HG03432 (cell line): ENCODE data around the gene BNIP3.

ENCODE experiments used
- ATAC-seq: cut with Tn5 transposase; IDR thresholded peaks from one replicate; pipeline ENCODE4 v1.9.1; 2021; ENCODE audit warnings: mild to moderate bottlenecking, moderate library complexity; ENCODE audit not compliant: unreplicated experiment

BNIP3 gene

DNA sequence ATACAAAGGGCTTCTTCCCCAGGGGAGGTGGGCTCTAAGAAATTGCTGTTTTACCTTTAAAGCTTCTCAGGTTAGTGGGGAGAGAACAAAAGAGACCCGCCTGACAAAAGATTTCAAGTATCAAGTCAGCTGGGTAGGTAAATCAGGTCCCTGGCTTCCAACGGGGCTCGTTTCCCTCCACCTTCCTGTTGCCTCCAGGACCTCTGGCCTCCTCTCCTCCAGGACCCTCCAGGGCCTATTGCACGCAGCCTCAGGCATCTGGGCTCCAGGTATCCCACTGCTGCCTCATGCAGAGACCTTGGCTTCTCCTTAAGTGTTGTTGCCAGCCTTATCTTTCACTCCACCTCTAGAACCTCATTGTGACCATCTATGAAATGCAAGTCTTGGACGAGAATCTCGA lies 2.9 kb downstream of the BNIP3 start:
- ATAC-seq: no peak

DNA sequence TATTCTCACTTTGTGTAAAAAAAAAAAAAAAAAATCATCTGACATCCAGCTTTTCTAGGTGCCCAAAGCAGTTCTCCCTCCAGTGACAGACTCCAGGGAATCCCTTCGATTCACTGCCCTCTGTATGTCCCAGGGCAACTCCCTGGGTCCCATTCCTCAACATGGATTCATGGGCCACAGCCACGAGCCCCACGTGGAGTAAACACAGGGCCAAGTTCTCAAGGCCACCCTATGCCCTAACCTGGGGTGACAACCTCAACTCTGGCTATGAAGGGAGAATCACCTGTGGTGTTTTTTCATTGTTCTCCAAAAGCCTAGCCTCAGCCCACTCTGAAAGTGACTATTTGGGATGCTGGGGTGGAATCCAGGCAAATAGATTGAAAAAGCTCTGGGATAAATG lies 3.4 kb downstream of the BNIP3 start:
- no peak for ATAC-seq

DNA sequence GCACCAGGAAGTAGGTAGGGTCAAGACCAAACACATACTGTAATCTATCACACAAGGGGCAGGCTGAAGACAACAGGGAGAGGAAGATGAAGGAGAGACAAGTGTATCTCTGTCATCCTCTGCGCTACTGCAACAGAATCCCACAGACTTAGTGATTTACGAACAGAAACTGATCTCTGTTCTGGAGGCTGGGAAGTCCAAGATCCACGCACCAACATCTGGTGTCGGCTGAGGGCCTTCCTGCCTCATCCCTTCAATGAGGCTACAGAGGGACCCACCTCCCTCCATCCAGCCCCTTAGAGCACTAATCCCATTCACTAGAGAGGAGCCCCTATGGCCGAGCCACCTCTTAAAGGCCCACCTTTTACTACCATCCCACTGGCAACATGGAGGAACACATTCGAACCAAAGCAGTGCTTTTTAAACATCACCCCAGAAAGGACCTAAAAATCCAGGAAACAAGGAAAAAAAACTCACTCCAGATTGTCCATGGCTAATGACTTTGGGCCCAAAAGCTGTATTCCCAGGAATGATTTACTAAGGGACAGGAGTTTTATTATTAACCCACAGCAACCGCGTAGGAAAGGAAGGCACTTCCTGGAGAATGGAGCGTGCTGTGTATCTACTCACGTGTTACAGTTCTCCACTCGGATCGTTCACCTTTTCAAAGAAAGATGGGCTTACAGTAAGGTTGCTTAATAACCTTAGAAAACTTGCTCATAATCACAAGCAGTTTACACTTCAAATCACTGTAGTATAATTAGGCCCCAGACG lies 4.2 kb downstream of the BNIP3 start:
- ATAC-seq: no peak

DNA sequence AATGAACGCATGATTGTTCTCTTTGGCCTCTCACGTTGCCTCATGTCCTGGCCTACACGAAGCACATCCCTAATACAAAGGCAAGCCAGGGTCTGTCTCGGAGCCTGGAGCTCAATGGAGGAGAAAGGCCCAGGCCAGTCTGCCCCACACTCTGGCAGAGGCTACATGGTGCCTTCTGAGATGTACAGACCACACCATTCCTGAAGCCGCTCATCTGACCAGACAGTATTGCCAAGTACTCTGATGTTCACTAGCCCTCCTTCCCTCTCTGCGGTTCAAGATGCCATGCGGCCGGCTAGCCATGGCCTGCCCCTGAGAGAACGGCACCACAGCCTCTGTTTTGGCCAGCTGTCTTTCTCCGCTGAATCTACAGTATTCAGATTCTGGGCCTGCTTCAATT lies 5.9 kb downstream of the BNIP3 start:
- ATAC-seq: no peak

DNA sequence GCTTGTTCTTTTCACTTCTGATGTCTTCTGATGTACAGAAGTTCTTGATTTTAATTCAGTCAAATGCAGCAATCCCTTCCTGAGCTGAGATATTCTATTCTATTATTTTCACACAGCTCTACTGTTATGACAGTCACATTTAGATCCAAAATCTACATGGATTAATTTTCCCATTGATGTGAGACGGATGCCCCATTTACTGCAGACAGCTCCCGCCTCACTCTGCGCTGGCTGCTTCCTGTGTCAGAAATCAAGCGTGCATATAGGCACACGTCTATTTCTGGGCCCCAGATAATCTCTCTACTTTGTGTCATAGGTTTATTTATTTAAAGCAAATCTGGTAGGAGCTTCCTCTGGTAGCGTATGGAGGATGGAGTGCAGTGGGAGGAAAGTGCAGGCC lies 6.7 kb downstream of the BNIP3 start:
- ATAC-seq: no peak

DNA sequence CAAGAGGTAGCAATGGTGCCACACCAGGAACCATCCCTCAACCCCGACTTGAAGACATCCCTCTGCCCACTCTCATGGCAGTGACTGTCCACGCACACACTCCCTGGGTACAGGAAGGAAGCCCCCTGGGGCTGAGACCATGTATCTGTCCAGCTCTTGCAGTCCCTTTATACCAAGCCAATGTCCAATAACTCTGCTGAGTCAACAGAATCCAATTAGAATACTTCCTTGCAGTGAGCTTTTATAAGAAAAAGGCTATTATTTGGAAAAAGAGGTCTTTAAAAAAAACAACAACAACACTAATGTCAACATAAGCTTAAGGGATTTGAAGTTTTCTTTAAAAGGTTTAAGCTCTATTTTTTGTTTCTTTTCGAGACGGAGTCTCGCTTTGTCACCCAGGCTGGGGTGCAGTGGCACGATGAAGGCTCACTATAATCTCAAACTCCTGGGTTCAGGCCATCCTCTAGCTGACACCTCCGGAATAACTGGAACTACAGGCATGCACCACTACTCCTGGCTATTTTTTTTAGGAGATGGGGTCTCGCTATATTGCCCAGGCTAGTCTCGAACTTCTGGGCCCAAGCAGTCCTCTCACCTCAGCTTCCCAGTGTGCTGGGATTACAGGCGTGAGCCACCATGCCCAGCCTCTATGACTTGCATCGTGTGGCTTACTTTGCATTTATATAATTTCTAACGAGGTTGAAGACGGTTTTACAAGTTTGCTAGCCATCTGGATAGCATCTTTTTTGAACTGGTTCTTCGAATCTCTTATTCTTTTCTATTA lies 7.5 kb downstream of the BNIP3 start:
- ATAC-seq: no peak

DNA sequence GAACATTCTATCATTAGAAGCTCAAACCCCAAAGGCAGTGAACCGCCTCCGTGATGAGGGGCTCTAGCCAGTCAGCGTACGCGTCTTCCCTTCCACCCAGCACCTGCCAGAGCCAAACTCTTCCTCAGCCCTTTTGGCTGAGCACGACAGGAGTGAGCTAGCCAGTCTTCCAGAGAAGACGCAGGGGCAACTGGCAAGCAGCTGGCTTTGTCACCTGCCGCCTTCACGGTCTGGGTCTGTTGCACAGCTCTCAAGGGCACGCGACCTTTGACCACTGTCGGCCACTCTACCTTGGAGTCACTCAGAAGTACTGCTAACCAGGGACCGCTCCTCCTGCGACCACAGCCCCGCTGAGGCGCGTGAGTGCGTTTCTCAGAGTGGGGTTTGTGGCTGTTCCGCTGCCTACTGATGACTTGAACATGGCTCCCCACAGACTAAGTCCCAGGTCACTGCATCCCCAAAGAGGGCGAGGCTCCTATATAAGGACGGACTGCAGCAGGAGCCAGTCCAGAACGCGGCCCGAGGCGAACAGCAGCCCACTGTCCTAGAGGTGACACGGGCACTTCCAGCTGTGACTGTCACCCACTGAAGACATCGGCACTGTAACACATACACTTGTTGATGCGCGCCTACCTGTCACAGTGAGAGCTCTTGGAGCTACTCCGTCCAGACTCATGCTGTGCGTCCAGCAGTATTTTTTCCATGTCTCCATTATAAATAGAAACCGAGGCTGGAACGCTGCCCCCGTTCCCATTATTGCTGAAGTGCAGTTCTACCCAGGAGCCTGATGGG lies 8.4 kb downstream of the BNIP3 start:
- ATAC-seq: no peak

DNA sequence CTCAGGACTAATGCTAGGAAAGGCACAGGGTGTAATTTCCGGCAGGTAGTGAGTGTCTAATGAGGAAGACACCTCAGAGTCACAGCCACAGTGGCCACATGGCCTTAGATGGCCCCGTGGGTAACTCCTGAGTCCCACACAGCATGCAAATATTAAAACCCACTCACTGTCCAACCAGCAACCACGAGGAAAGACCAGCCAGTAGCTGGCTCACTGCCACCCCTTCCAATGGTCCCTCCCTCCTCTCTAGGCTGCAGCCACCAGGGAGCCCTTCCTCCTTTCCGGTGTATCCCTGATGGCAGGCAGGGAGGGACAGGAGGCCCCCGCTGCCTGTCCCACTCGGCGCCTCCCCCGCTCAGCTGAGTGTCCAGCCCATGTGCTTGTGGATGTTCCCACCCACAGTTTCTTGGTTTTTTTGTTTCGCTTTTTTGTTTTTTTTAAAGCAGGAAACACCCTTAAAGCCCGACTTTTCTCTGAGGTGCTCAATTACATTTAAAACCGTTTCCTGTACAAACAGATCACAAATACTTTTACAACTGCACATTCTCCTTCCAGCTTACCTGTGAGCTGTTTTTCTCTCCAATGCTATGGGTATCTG lies 9.2 kb downstream of the BNIP3 start:
- ATAC-seq: no peak

DNA sequence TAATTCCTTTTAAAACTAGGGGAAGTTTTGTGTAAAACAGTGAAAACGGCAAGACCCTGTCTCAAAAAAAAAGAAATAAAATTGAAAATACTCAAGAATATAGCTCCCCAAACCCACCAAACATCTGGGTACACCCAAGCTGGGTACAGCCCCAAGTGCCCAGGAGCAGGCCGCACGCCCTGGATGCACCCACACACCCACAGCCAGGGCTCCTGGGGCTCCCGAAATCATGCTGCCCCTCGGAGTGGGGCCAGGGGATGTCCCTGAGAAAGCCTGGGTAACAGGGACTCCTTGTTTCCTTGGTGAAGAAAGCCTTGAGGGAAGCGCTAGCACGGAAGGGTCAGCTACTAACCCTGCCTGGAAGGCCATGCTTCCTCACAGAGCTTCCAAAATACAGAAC lies 10.1 kb downstream of the BNIP3 start:
- no peak for ATAC-seq

DNA sequence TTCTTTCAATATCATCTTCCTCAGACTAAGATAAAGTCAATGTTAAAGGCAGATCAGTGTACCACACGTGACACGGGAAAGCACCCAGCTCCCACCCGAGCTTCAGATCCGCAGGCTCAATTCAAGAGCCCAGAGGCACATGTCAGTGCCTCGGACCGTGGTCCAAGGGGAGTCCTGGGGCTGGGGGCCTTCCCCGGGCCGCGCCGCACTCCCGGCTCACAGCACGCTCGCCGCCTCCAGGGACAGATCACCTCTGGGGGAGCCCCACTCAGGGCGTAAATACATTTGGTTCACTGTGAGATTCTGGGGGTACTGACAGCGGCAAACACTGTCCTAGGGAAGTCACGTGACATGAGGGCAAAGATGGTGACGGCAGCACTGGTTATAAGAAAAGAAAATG lies 10.8 kb downstream of the BNIP3 start:
- no peak for ATAC-seq

DNA sequence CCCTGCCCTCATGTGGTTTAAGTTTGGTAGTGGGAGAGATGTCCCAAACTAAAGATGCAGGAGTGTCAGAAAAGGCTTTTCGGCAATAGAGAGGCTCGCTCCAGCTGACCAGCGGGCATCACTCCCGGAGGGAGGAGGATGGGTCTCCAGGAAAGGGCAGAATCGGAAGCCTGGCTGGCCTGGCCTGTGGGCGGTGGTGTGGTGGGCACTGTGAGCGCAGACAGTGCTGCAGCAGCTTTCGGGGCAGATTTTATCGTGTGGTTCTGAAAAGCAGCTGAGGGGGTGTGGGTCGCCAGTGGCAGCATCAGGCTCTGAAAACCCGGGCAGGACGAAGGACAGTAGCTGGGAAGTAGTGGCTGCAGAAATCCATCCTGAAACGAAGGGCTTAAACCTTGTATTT lies 12.8 kb downstream of the BNIP3 start:
- no peak for ATAC-seq

DNA sequence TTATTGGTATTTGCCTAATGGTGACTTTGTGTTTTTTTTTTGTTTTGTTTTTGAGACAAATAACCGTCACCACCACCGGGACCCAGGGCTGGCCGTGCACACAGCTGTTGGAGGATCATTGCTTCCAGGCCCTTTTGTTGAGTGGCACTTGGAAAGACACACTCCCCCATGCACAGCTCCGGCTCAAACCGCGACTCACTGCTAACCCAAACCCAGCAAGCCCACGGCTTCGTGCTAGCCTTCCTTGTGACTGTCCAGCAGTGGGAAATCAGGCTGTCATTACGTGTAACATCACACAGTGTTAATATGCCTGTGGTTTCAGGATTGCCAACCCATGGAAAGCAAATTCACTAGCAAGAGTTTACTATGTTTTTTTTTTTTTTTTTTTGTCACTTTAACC lies 17.4 kb downstream of the BNIP3 start:
- no peak for ATAC-seq

DNA sequence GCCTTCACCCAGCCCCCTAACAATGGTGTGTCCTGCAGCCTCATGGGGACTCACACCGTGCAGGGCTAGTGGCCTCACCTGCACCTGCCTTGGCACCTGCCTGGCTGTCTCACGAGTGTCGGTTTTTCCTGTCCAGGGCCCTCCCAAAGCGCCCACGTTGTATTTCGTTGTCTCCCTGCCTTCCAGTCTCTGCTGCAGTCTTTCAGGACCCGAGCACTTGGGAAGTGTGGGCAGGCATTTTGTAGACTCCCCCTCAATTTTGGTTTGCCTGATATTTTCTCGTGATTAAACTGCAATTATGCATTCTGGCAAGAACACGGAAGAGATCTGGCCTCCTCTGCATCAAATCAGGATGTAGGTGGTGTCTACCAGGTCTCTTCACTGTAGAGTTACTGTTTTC lies 17.9 kb downstream of the BNIP3 start:
- no peak for ATAC-seq

DNA sequence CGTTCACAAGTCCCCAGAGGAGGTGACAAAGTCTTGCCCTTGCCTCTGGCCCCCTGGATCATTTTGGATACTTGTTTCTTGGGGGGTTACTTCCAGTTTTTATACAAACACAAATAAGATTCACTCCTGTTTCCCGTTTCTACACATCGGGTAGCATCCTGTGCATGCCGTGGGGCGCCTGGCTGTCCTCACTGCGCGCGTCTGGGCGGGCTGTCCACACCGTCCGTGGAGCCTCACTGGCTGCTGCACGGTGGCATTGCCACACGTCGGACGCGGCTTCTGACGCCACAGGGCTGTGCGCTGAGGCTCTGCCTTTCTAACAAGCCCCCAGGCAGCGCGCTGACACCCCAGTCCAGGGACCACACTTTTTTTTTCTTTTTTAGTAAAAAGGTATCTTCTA lies 18.4 kb downstream of the BNIP3 start:
- ATAC-seq: no peak

DNA sequence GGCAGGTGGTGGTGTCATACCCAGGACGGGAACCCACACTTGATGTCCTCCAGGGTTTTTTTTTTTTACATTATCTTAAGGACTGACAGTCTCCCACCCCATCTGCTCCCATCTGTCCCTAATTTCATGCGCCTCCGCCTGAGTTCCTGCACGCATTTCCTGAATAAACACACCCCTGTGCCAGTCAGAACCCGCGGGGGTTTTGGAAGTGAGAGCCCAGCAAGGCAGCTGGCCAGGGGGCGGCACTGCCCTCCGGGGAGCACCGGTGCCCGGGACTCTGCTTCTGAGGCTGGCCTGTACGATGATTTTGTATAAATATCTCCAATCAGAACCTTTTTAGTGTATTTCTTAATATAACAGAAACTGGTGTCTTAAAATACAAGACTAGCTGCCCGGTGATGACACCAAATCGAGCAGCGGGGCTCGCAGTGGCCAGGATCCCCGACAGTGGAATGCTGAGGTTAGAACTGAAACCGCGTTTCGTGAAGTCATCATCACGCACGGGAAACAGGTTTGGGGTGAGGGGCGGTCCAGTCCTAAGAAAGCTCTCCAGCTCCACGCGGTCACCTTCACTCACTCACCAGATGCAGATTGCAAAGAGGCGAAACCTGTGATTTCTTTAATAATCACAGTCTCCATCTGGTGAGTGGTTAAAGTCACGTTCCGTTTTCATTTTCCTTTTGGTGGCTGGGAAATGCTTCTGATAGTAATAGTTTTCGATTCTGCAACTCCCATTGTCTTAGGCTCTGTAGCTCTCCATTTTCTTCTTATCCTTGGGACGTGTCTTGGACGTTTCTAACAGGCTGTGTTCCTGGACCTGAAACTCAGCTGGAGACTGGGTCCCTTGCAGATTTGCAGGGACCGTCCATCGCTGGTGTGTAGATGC lies 19.7 kb downstream of the BNIP3 start:
- ATAC-seq: no peak

DNA sequence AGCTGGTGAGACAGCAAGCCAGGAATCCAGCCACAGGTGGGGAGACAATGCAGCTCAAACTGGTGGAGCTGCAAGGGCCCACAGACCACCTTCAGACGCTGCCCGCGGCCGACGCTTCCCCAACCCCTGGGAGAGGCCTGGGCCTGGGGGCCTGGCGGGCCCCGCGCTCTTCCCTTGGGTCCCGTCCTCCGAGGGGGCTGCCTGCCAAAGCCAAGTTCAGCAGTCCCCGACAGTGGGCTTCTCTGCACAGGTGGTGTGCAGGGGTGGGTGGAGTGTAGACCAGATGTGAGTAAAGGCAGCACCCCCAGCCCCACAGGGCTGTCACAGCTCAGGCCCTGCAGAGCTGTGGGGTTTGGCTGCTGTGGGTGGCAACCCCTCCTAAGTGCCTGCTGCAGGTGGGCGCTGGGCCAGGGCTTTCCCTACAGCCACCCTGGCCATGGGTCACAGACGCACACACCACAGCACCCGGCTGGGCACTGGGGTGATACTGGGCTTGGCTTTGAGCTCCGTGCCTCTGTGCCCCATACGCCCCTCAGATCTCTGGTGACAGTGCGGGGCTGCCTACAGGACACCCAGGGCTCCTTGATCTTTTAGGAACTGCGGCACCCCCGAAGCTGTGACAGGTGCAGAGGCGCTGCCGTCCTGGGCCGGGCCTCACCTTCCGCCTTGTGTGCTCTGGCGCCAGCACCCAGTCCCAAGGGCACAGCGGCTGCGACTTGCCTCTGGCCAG lies 20.5 kb downstream of the BNIP3 start:
- ATAC-seq: no peak

DNA sequence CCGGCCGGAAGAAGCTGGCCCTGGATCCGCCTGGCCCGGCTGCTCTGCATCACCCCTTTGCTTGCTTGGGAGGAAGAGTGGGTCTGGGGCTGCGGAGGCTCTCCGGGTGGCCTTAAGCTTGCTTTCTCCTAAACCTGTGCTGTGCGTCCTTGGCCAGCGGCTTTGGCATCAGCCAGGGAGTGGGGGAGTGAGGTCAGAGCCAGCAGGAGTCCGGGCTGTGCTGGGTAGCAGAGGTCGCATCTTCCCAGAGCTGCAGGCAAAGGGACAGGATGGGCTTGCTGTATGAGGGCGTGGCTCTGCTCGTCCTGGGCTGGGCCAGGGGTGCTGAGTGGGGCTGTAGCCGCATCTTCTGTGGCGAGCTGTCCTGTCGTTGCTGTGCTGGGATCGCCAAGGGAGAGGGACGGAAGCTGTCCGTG lies 21.1 kb downstream of the BNIP3 start:
- no peak for ATAC-seq

DNA sequence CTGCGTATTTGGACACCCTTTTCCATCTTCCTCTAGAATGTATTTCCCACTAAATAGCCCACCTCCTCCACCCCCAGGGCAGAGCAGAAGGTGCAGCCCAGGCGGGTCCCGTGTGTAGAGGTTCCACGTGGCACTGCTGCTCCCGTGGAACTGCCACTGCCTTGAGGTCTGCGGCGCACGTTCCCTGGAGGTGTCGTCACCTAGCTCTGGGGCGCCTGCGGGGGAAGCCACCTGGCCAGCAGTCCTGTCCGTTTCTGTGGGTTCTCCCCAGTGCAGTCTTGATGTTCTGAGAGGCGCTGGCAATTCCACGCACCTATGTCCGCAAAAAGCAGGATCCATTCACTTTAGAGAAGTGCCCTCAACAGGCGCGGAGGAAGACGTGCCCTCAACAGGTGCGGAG lies 21.9 kb downstream of the BNIP3 start:
- no peak for ATAC-seq

DNA sequence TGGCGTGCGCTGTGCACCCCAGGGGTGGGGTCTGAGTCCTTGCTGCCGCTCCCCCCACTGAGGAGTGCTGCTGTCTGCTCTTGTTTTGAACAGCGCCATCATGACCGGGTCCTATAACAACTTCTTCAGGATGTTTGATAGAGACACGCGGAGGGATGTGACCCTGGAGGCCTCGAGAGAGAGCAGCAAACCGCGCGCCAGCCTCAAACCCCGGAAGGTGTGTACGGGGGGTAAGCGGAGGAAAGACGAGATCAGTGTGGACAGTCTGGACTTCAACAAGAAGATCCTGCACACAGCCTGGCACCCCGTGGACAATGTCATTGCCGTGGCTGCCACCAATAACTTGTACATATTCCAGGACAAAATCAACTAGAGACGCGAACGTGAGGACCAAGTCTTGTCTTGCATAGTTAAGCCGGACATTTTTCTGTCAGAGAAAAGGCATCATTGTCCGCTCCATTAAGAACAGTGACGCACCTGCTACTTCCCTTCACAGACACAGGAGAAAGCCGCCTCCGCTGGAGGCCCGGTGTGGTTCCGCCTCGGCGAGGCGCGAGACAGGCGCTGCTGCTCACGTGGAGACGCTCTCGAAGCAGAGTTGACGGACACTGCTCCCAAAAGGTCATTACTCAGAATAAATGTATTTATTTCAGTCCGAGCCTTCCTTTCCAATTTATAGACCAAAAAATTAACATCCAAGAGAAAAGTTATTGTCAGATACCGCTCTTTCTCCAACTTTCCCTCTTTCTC lies 26.0 kb downstream of the BNIP3 start:
- ATAC-seq: no peak
